ENCODE measurements around the gene SLC2A13. TPM values are rescaled to one million over a fixed set of nuclear protein-coding genes. Genes with fewer than 3 reads are reported as not detected.

The SLC2A13 gene
- polyA plus RNA-seq, 3 donors: 1.7 to 3.5 (median 2.6) TPM

DNA sequence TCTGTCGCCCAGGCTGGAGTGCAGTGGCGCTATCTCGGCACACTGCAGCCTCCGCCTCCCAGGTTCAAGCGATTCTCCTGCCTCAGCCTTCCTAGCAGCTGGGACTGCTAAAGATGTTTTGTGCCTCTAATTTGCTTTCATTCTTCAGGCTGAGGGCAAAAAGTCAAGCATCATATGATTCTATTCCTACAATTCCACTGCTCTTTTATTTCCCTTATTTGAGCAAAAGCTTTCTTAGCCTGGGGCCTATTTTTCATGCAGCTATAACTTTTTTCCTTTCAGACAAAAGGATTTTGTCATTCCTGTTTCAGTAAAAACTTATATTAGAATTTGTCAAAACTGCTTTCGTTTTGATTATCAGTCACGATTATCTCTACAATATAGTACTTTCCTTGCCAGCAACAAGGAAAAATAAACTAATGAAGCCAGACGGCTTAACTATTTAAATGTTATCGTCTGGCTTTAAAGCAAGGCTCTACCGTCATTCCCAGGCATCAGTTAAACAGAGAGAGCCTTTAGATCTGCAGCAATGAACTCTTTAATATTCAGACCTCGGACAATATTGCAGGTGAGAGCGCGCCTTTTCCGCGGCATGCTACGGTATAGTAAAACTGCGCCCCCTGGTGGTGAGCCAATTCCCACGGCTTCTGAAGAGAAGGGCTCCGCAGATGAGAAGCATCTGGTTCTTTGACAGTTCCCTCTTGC, 1.4 kb upstream of the SLC2A13 start:
- no peak overlapping the region for H3K27ac ChIP-seq (ENCODE audit: low read depth, low read length)
- WGBS, 3 donors: 21 to 24% (median 23%) methylated on average over 19 of the region's 19 CpGs

DNA sequence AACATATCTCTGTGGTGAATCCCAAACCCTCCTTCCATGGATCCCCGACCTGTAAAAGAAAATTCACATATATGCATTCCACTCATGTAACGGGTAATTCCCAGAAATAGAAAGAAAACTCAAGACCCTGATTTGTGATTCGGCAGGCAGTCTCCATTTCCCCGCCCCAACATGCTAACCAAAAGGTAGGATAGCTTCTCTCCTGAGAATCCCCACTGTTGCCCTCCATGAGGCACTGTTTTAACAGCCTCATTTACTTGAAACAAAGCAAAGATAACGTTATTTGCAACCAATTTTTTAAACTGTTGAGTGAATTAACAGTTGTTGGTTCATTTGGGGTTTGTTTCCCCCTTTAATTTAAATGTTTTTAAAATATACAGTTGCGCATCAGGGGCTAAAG, 774 bp upstream of the SLC2A13 start:
- no peak overlapping the region for H3K27ac ChIP-seq (ENCODE audit: low read depth, low read length)
- WGBS, 3 donors: 71 to 89% (median 83%) methylated on average over 6 of the region's 6 CpGs

DNA sequence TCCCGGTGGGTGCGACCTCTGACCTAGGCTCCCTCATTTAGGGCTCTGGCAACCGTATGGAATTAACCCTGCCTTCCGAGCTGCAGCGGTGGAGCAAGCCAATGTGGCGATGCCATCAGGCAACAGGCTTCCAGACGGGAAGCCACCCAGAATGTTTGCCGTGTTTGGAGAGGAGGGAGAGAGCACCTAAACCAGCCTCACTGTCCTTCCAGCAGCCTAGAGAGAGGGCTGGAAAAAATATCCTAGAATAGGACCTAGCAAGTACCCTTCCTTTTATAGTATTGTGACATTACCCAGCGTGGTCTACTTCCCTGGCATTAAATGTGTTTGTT, 287 bp upstream of the SLC2A13 start:
- H3K27ac ChIP-seq (ENCODE audit: low read depth, low read length): no peak overlapping the region
- 13 to 25% (median 13%) methylated on average over 8 to 9 of the region's 9 CpGs for WGBS, 3 donors

DNA sequence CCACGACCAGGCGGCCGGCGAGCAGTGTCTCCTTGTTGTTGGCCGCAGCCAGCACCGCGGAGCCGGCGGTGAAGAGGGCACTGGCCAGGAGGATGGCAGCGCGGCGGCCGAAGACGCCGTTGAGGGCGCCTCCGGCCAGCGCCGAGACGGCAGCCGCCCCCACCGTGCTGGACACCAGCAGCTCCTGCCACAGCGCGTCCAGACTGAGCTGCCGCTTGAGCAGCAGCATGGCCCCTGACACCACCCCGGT, 691 bp downstream of the SLC2A13 start:
- no peak overlapping the region for H3K27ac ChIP-seq (ENCODE audit: low read depth, low read length)
- WGBS, 3 donors: 0% methylated on average over 24 to 26 of the region's 26 CpGs

DNA sequence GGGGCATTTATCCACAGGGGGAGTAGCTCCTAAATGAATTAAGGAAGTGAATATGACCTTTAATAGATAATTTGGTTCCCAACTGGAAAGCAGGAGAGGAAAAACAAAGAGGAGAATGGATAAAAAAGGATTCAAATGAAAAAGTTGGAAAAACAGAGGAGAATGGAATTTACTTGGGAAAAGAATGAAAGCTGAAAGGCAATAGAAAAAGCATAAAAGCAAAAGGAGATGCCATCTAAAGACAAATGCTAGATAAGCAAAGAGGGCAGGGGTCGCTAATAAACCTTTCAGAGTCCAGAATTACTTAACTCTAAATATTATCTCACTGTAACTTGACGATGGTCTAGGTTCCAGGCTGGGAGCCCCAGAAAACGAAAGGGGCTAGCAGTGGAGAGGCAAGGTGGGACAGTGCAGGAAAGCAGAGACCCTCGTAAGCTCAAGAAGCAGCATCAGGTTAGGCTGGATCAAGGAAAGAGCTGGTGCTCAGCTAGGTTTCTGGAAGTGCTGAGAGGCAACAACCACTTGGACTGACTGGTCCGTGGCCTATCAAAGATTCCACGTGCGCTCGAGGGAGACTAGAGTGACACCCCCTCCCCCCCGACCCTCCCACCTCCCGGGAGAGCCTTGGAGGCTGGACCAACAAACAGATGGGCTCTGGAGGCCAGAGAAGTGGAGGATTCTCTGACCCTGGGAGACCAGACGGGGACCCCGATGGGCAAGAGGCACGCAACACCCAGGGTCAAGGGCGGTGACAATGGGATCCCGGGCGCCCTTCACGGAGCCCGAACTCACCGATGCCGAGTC, 1.2 kb downstream of the SLC2A13 start:
- H3K27ac ChIP-seq (ENCODE audit: low read depth, low read length): no peak overlapping the region
- WGBS, 3 donors: 11 to 19% (median 18%) methylated on average over 20 of the region's 20 CpGs

DNA sequence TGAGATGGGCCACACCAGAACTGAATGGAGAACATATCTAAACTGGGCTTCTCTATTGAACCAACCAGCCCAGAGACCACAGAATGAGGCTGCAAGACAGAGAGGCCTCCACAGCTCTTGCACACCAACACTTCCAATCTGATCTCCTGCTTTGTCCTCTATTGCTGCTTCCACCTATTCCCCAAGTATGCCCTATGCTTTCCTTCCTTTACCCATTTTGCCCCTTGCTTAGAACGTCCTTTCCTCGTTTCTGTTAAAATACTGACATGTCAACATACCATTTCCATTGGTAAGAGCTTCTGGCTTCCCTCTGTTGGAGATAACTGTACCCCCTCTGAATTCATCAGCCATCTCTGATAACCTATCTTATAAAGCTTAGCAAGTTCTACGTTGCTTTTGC, 2.8 kb downstream of the SLC2A13 start:
- H3K27ac ChIP-seq (ENCODE audit: low read depth, low read length): no peak overlapping the region
- WGBS, 3 donors: 43 to 94% (median 92%) methylated on average over 3 of the region's 3 CpGs

DNA sequence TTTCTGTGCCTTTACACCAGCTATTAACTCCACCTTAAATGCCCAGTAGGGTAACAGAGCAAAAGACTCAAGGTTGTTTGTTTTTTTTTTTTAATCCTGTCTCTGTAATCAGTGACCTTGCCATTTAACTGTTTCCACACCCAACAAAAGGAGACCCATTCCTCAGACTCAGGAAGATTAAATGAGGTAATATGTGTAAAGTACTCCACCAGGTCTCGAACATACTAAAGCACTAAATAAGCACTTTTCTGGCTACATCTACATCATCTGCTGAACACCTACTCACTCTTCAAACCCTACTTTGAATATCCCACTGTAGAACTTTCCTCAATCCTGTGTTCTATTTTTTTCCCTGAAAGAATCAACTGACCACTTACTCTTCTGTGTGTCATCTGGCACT, 4.1 kb downstream of the SLC2A13 start:
- WGBS, 3 donors: 89 to 97% (median 94%) methylated on average over 1 of the region's 1 CpG
- H3K27ac ChIP-seq (ENCODE audit: low read depth, low read length): no peak overlapping the region

DNA sequence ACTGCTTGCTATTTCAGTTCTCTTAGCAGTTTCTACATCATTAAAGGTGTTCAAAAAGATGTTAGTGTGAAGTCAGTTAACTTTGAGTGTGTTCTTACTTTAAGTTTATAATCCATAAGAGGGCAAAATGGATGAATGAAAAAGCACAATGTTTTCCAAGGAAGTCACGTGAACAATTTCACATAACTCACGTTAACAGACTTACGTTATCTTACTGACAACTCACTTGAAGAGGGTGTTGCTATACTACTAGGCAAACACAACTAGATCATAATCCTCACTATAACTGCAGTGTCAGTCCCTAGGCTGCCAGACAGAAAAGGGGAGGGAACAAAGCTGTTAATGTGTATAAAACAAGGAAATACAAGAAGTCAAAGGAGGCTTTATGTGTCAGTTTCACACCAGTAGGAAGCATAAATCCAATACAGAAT, 6.4 kb downstream of the SLC2A13 start:
- 20 to 65% (median 55%) methylated on average over 3 of the region's 3 CpGs for WGBS, 3 donors
- H3K27ac ChIP-seq (ENCODE audit: low read depth, low read length): no peak overlapping the region

DNA sequence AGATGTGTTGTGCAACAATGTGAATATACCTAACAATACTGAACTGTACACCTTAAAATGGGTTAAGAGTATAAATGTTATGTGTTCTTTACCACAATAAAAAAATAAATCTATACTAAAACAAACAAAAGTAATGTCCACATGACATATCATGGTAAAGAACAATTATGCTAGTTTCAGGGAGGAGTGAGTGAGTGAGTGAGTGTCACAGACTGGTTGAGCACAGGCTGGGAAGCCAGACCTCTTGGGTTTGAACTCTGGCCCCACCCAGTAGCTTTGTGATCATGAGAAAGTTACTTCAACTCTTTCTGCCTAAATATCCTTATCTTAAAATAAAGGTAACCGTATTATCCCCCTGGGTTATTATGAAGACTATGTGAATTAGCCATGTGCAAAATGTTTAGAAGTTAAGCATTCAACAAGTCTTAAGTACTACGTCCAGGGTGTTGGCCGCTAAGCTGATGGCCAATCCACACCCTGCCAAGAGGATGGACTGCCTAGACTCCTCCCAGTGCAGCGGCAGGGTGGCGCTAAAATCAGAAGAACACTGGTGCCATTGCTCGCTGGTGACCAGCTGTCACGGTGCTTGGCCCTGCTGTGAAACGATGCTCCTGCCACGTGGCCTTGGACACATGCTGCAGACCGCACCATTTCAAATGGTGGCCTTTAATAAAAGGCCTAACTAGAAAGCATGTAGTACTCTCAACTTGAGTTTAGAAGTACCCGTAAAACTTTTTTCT, 7.3 kb downstream of the SLC2A13 start:
- 92 to 99% (median 98%) methylated on average over 11 of the region's 11 CpGs for WGBS, 3 donors
- no peak overlapping the region for H3K27ac ChIP-seq (ENCODE audit: low read depth, low read length)

DNA sequence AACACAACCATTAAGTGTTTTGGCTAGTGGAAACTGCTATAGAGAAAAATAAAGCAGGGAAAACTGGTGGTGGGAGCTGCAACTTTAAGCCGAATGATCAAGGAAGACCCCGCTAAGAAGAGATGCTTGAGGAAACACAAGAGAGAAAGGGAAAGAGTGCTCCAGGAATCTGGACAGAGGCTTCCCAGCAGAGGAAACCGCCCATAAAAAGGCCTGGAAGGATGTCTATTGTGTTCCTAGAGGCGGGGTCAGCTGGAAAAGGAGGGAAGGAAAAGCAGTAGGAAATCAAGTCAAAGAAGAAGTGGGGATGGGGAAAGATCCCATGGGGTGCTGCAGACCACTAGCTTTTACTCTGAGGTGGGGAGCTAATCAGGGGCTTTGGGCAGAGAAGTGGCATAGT, 12.4 kb downstream of the SLC2A13 start:
- whole genome bisulfite sequencing, 3 donors: 84 to 89% (median 88%) methylated on average over 4 of the region's 4 CpGs

DNA sequence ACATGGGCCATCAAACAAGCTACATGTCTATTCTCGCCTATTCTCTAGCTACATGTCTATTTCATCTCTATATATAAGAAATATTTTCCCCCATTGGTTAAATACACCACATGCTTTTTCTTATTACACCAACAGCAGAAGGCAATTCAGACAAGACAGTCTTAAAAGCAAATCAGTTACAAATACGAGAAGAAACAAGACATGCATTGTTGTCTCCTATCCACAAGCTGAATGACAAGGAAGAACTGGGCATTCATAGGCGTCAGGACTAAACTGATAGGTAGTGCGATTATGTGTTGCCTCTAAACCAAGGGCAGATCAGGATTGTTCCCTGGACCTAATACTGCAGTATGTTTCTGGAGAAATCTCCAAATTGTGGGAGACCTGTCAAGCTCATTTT, 19.4 kb downstream of the SLC2A13 start:
- 94 to 95% (median 94%) methylated on average over 4 of the region's 4 CpGs for WGBS, 3 donors
- H3K27ac ChIP-seq (ENCODE audit: low read depth, low read length): no peak overlapping the region

More for the DNA sequence above, 12.4 kb downstream of the SLC2A13 start:
- H3K27ac ChIP-seq (ENCODE audit: low read depth, low read length): no peak overlapping the region

DNA sequence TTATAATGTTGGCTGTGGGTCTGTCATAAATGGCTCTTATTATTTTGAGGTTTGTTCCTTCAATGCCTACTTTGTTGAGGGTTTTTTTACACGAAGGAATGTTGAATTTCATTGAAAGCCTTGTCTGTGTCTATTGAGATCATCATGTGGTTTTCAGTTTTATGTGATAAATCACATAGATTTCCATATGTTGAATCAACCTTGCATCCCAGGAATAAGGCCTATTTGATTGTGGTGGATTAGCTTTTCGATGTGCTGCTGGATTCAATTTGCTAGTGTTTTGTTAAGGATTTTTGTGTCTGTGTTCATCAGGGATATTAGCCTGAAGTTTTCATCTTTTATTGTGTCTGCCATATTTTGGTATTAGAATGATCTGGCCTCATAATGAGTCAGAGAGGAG, 27.6 kb downstream of the SLC2A13 start:
- H3K27ac ChIP-seq (ENCODE audit: low read depth, low read length): no peak overlapping the region
- 84 to 93% (median 89%) methylated on average over 2 of the region's 2 CpGs for WGBS, 3 donors

DNA sequence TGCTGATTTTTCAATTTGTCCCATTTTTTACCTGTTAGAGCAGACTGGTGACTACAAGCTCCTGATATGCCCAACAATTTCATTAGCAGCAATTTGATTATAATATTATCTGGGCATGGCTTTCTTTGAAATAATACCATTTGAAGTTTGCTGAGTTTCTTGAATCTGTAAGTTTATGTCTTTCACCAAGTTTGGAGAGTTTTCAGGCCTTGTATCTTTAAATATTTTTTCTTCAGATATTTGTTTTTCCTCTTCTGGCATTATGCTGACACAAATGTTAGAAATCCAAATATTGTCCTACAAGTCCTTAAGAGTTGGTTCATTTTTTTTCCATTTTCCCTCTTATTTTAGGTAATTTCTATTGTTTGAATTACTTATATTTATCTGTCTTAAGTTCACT, 30.4 kb downstream of the SLC2A13 start:
- H3K27ac ChIP-seq (ENCODE audit: low read depth, low read length): no peak overlapping the region

DNA sequence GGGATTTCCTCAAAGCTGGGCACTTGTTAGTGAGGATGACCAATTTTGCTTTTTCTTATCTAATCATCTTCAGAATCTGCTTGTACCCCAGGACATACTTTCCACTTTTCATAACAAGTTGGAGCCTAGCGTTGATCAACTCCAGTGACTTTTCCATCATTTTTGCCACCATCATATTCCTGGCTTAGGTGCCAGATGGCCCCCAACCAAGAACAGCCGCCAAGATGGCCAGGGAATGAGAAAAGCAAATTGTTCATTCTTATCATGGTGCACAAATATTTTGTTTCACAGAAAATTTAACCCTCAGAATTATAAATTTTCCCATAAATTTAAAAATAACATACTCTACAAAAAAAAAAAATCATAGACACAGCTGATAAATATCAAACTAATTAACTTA, 37.5 kb downstream of the SLC2A13 start:
- no peak overlapping the region for H3K27ac ChIP-seq (ENCODE audit: low read depth, low read length)
- 76 to 92% (median 88%) methylated on average over 2 of the region's 2 CpGs for WGBS, 3 donors

DNA sequence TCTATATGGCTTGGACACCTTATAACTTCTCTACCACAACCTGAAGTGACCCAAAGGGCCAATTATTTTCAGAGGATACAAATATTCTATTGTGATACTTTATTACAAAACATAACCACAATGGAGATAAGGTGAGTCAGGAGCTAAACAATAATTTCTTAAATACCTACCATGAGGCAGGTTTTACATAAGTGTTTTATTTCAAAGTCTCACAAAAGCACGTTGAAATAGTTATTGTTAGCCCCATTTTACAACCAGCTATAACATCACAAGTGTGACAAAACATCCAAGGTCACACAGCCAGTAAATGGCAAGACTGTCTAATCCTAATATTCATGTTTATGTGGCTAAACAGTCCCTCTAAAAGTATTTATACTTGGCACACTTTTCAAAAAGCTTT, 40.2 kb downstream of the SLC2A13 start:
- H3K27ac ChIP-seq (ENCODE audit: low read depth, low read length): no peak overlapping the region
- 38 to 51% (median 42%) methylated on average over 1 of the region's 1 CpG for WGBS, 3 donors

DNA sequence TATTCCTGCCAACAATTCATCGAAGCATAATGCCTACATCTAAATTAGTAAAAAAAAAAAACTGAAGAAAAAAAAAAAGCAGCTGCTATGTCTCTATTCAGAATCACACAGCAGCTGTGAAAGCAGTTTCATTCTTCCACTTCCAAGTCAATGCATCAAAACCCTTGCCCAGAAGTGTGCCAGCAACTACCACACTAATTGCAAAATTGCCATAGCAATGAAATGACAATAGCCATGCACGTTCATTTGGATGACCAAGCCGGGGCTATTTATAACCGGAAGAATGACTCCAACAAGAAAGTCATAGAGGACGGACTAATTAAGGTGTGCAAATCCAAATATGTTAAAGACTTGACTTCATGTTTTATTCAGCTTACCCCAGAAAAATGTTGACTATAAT, 42.5 kb downstream of the SLC2A13 start:
- 39 to 78% (median 67%) methylated on average over 5 of the region's 5 CpGs for WGBS, 3 donors
- H3K27ac ChIP-seq (ENCODE audit: low read depth, low read length): no peak overlapping the region

DNA sequence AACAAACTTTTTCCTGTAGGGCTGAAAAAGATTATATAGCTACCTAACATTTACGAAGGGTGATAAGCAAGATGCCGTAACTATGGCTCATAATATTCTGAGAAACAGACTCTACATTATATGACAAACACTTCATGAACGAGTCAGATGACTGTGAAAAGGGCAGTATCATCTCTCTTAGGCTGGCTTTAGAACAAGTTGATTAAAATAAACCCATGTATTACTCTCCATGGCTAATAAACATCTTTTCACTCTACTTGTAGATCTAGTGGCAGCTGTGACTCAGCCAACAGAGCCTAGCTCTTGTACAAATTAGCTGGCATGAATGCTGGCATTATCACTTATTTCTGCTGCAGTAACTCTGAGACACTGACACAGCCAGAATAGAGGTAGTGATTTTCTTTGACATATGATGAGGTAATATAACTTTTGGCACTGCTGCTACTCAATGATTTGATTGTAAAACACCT, 47.1 kb downstream of the SLC2A13 start:
- 85 to 93% (median 88%) methylated on average over 3 of the region's 3 CpGs for WGBS, 3 donors
- no peak overlapping the region for H3K27ac ChIP-seq (ENCODE audit: low read depth, low read length)

DNA sequence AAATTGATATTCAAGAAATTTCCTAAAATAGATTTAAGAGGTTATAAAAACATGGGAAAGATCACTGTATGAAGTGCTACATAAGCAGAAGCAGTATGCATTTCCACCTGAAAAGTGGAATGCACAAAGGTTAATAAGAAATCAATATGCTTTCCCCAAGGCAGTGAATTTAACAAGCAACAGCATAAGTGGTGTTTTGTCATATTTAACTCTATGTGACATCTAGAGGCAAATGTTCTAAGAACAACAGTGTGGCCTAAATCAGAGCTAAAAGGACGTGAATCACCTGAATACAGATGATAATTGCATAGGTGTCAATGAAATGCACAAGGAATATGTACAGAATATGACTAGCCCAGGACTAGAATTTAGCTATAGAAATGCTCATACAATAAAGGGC, 49.5 kb downstream of the SLC2A13 start:
- WGBS, 3 donors: 83 to 98% (median 95%) methylated on average over 1 of the region's 1 CpG
- H3K27ac ChIP-seq (ENCODE audit: low read depth, low read length): no peak overlapping the region

DNA sequence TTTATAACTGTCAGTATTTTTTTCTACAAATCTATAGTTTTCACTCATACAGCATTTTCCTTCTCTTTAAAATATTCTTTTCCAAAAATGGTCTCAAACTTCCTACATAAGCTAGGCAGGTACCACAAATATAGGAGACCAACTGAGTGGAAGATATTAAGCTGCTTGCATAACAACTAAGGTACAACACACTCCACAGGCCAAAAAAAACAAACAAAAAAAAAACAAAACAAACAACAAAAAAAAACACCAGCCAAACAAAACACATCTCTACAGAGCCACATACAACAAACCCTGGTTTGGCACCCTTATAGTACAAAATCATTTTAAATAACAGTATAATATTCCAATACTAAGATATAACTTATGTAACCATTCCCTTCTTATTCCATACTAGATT, 50.1 kb downstream of the SLC2A13 start:
- H3K27ac ChIP-seq (ENCODE audit: low read depth, low read length): no peak overlapping the region

DNA sequence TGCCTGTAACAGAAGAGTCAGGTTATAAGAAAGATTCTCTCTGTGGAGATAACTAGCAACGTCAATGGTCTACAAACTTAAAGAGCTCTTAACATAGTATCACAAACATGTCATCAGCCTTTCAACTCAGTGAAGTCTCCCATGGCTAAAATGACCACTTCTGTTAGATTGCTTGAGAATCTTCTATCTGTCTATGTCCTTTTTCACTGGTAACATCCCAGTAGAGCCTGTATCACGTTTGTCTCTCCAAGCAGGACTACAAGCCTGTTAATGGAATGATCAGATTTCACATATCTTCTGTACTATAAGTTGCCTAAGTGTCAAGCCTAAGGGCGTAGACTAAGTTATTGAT, 50.7 kb downstream of the SLC2A13 start:
- WGBS, 3 donors: 53 to 74% (median 70%) methylated on average over 3 of the region's 3 CpGs
- no peak overlapping the region for H3K27ac ChIP-seq (ENCODE audit: low read depth, low read length)

Data from adipose tissue (tissue), 3 donors.